HG03457 (cell line): ENCODE results near the gene KLHDC8A.

Experiments
- ATAC-seq: cut with Tn5 transposase; IDR thresholded peaks from one replicate; pipeline ENCODE4 v1.9.1; 2021; ENCODE audit warnings: moderate number of reproducible peaks; ENCODE audit not compliant: unreplicated experiment

KLHDC8A gene

GRCh38 chr1:205319081-205320018 is 37.4 kb downstream of the KLHDC8A start:
- no peak for ATAC-seq

DNA sequence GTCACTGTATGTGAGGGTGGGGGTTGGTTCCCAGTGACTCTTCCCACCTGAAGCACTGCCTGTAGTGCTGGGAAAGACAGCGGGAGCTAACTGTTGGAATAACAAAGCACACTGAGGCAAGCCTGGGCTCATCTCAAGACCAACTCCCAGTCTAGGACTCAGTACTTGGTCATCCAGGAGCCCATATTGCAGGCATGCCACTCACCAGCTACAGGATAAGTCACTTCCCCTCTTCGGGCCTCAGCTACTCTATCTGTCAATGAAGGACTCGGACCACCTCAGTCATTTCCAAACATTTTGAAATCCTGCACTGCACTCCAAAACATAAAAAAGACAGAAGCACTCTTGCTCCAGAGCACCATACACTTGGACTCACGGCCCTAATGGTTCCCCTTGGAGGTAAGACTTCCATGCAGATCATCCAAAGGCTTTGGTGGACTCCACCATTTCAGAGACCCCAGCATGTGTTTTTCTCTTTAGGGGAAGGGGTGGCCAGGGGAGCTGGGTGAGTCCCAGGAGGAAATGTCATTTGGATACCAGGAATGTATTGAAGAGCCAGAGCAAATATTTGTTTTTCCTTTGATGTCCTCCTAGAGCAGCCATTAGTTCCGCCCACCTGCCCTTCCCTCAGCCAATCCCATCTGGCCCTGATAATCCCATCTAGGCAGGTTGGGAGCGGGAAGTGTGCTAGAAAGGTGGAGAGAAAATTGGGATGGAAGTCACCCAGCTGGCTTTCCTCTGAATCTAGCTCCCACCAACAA is 38.3 kb downstream of the KLHDC8A start:
- ATAC-seq = no peak

GRCh38 chr1:205317311-205317917 is 39.3 kb downstream of the KLHDC8A start:
- no peak for ATAC-seq

GRCh38 chr1:205316161-205316566 is 40.6 kb downstream of the KLHDC8A start:
- ATAC-seq = no peak

- no peak for ATAC-seq
These were observed 41.6 kb downstream of the KLHDC8A start for GRCh38 chr1:205315008-205315618.

GRCh38 chr1:205313563-205314308 is 43.0 kb downstream of the KLHDC8A start:
- no peak for ATAC-seq

DNA sequence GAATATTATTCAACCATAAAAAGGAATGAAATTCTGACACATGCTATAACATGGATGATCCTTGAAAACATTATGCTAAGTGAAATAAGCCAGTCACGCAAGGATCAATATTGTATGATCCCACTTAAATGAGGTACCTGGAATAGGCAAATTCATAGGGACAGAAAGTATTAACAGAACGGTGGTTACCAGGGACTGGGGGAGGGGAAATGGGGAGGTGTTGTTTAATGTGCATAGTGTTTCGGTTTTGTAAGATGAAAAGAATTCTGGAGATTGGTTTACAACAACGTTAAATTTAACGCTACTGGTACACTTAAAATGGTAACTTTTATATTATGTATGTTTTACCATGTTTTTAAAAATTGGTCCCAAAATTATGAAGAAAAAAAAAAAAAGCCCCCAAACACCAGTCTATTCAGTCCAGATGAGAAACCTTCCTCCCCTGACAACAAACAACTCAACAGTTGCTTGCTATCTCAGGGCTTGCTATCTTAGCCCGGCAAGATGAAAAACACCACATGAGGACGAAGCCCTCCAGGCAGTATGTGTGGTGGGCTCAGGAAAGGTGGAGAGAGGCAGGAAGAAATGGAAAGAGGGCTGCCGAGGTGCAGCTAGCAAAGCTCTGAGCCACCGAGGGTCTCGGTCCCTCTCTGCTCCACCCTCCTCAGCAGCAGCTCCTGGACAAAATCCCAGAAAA is 43.7 kb downstream of the KLHDC8A start:
- ATAC-seq = no peak

DNA sequence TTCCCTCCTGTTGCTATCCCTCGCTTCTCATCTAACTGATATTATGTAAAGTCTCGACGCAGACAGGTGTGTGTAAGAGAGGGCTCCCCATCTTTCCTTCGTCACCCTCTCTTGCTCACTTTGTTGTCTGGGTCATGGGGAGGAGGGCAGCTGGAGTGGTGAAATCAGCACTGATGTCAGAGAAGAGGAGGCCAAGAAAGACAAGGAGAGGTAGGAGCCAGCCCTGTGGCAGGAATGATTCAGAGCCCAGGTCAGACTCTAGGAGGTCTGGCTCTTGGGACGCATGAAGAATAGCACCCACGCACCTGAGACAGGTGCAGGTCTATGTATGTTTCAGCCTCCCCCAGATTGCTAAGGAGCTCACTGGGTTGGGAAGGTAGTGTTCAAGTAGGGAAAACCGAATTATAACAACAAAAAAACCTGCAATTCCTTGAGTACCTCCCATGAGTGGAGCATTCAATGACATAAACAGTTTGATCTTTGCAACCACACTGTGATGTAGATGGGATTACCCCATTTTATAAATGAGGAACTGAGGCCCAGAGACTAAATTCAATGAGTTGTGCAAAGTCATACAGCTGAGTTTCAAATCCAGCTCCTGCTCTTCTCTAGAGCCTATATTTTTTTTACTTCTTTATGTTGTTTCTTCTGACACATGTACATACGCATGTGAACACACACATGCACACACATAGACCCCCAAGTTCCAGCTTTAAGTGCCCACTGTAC is 45.6 kb downstream of the KLHDC8A start:
- no peak for ATAC-seq

DNA sequence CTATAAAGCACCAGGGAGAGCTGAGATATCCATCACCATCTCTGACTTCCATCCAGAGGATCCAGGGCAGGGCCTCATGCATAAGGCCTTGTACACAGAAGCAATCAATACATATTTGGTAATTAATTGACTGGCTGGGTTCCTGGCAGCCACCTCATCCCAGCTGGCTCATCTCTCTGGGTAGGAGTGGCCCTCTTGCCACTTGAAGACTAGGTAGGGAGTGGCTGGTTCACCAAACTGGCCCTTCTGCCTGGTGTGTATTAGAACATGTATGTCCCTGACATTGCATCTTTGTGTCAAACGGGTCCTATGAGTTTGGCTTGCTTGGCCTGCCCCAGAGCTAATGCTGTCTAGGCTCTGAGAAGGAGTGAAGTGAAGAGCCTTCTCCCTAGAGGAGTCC is 47.0 kb downstream of the KLHDC8A start:
- ATAC-seq = no peak

DNA sequence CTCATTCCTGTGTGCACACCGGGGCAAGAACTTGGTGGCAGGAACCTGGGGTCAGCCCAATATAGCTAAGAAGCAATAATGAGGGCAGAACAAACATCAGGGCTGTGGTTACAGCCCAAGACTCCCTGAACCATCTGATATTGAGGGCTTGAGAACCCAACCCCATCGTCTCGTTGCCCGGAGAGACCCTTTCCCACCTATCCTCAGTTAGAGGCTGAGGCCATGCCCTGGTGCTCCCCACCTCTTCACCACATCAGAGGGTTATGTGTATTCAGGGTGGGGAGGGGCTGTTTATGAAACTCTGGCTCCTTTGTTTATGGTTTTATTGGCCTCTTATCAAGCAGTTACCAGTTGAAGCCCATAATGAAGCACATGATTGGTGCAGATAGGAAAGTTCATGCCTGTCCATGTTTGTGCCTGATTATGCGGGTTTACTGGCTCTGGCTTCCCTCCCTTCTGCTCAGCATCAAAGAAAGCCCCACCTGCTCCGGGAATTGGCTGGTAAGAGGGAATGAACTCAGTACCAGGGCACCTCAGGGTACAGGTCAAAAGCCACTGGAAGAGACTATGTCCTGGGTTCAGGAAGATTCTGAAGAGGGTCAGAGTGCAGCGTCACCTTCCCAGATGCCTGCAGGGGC is 49.7 kb downstream of the KLHDC8A start:
- ATAC-seq = no peak

- no peak for ATAC-seq
These were observed 52.0 kb downstream of the KLHDC8A start for GRCh38 chr1:205304695-205305070.

DNA sequence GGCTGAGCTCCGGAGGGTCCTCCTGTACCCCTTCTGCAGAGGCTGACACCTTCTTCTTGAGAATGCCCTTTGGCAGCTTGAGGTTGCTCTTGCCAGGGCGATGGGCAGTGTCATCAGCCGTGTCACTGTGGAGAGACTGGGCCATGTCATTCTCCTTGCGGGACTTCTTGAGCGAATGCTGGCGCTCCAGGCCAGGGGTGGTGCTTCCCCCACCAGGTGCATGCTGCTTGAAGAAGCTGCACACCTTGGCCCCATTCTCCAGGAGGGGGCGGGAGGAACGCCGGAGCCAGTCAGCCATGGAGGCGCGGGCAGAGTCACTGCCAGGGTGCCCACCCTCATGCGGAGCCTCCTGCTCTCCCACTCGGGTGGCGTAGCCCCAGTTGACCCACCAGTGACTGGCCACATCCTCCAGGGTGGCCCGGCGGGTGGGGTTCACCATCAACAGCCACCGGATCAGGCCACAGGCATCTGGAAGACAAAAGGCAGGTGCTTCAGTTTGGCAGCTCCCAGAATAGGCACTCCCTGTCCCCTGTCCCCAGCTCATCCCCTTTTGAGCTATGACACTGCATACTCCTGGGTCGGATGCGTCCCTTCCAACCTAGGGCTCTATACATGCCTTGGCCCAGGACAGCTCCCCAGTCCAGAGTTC is 52.6 kb downstream of the KLHDC8A start:
- ATAC-seq = no peak

- no peak for ATAC-seq
These were observed 53.4 kb downstream of the KLHDC8A start for GRCh38 chr1:205303247-205303888.

GRCh38 chr1:205301842-205302588 is 54.7 kb downstream of the KLHDC8A start:
- no peak for ATAC-seq

DNA sequence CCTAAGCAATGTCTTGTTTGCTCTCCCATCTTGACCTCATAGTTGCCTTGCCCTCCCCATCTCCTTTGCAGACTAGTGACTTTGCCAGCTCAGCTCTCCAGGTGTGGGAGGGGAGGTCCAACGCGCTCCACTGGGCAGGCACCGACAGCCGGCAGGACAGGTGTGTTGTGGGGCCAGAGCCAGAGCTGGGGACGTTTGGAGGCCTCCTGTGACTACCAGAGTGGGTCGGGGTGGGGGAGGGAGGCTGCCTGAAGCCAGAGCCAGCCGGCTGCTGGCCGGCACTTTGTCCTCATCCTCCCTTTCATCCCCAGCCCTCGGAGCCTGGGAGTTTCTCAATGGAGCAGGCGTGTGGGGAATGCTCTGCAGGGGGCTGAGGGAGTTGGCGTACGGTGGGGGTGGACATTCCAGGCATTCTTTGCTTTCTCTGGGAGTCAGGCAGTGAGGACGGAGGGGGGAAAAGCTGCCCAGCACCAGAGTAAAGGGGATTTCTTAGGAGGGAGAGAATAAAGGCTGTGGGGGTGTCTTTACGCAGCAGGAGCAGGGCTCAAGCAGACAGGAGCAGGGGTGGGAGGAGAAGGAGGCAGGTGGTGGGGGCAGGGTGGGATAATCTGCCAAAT is 55.4 kb downstream of the KLHDC8A start:
- ATAC-seq = no peak

- ATAC-seq = no peak
These were observed 56.6 kb downstream of the KLHDC8A start for GRCh38 chr1:205300149-205300548.
